Measurements from ENCODE around the gene AKAP9.
"Not testable (repeated sequence)": the region's sequence is repeated elsewhere in the genome, so short reads cannot be mapped to it uniquely, and the experiment has no call there.

AKAP9 gene

GRCh38 chr7:91959023-91959422 lies 18.4 kb downstream of the AKAP9 start:
- Histone ChIP-seq H3K4ac (ENCODE audit: low read depth, low read length) (no peak overlapping the region), H2BK5ac (ENCODE audit: low read length) (no peak overlapping the region), H3K27ac (ENCODE audit: low read depth, low read length) (no peak overlapping the region), H2AK5ac (ENCODE audit: low read length) (no peak overlapping the region), H4K8ac (ENCODE audit: low read depth, low read length) (no peak overlapping the region), H2BK15ac (replicated peaks; ENCODE audit: low read depth) (no peak overlapping the region), H3K4me2 (ENCODE audit: low read length) (no peak overlapping the region), H3K9ac (ENCODE audit: low read length) (no peak overlapping the region), H3K79me1 (ENCODE audit: low read length) (no peaks in the 10 kb centered on the region), H3K4me3 (ENCODE audit: low read length) (no peak overlapping the region), H3K56ac (ENCODE audit: low read length) (no peak overlapping the region), H3K27me3 (ENCODE audit: insufficient read depth, low read length, poor library complexity) (no peaks in the 10 kb centered on the region), H4K5ac (ENCODE audit: low read length) (no peak overlapping the region), H3K23ac (ENCODE audit: low read length) (no peak overlapping the region), H3K4me1 (ENCODE audit: control insufficient read depth, low read depth, low read length) (no peaks in the 10 kb centered on the region), H3K79me2 (ENCODE audit: control insufficient read depth, insufficient read depth, low read length) (peaks cover 2% of the 10 kb centered on the region), H3K18ac (ENCODE audit: low read length) (no peak overlapping the region), H3K36me3 (ENCODE audit: control insufficient read depth, insufficient read depth, low read length) (no peaks in the 10 kb centered on the region), H2BK120ac (ENCODE audit: low read depth, low read length) (no peak overlapping the region)
- WGBS (ENCODE audit: extremely low coverage, insufficient coverage, low lambda C conversion rate) = no CpG with 5 or more reads among the region's 5 CpGs
- no peak for DNase-seq

GRCh38 chr7:91961816-91962215 lies 21.2 kb downstream of the AKAP9 start:
- Histone ChIP-seq H2BK15ac (replicated peaks; ENCODE audit: low read depth) (no peak overlapping the region), H3K4me2 (ENCODE audit: low read length) (no peak overlapping the region), H3K36me3 (ENCODE audit: control insufficient read depth, insufficient read depth, low read length) (no peaks in the 10 kb centered on the region), H3K18ac (ENCODE audit: low read length) (no peak overlapping the region), H3K4ac (ENCODE audit: low read depth, low read length) (no peak overlapping the region), H3K27ac (ENCODE audit: low read depth, low read length) (no peak overlapping the region), H2BK120ac (ENCODE audit: low read depth, low read length) (no peak overlapping the region), H3K79me2 (ENCODE audit: control insufficient read depth, insufficient read depth, low read length) (peaks cover 4% of the 10 kb centered on the region), H3K4me1 (ENCODE audit: control insufficient read depth, low read depth, low read length) (no peaks in the 10 kb centered on the region), H3K56ac (ENCODE audit: low read length) (no peak overlapping the region), H4K5ac (ENCODE audit: low read length) (no peak overlapping the region), H3K79me1 (ENCODE audit: low read length) (peaks cover 1% of the 10 kb centered on the region), H3K23ac (ENCODE audit: low read length) (no peak overlapping the region), H4K8ac (ENCODE audit: low read depth, low read length) (no peak overlapping the region), H3K9ac (ENCODE audit: low read length) (no peak overlapping the region), H3K4me3 (ENCODE audit: low read length) (no peak overlapping the region), H2AK5ac (ENCODE audit: low read length) (no peak overlapping the region), H2BK5ac (ENCODE audit: low read length) (no peak overlapping the region), H3K27me3 (ENCODE audit: insufficient read depth, low read length, poor library complexity) (no peaks in the 10 kb centered on the region)
- DNase-seq = no peak
- WGBS (ENCODE audit: extremely low coverage, insufficient coverage, low lambda C conversion rate) = no CpG with 5 or more reads among the region's 2 CpGs

- Histone ChIP-seq H3K9ac (ENCODE audit: low read length) (no peak overlapping the region), H2BK5ac (ENCODE audit: low read length) (no peak overlapping the region), H3K27me3 (ENCODE audit: insufficient read depth, low read length, poor library complexity) (no peaks in the 10 kb centered on the region), H3K79me2 (ENCODE audit: control insufficient read depth, insufficient read depth, low read length) (peaks cover 4% of the 10 kb centered on the region), H3K18ac (ENCODE audit: low read length) (no peak overlapping the region), H3K27ac (ENCODE audit: low read depth, low read length) (no peak overlapping the region), H4K8ac (ENCODE audit: low read depth, low read length) (no peak overlapping the region), H2BK15ac (replicated peaks; ENCODE audit: low read depth) (no peak overlapping the region), H3K36me3 (ENCODE audit: control insufficient read depth, insufficient read depth, low read length) (no peaks in the 10 kb centered on the region), H3K4me3 (ENCODE audit: low read length) (no peak overlapping the region), H3K4ac (ENCODE audit: low read depth, low read length) (no peak overlapping the region), H3K23ac (ENCODE audit: low read length) (no peak overlapping the region), H2BK120ac (ENCODE audit: low read depth, low read length) (no peak overlapping the region), H2AK5ac (ENCODE audit: low read length) (no peak overlapping the region), H3K4me1 (ENCODE audit: control insufficient read depth, low read depth, low read length) (no peaks in the 10 kb centered on the region), H4K5ac (ENCODE audit: low read length) (no peak overlapping the region), H3K79me1 (ENCODE audit: low read length) (peaks cover 1% of the 10 kb centered on the region), H3K56ac (ENCODE audit: low read length) (no peak overlapping the region), H3K4me2 (ENCODE audit: low read length) (no peak overlapping the region)
- DNase-seq = no peak
- no CpG with 5 or more reads among the region's 3 CpGs for WGBS (ENCODE audit: extremely low coverage, insufficient coverage, low lambda C conversion rate)
These were observed 21.8 kb downstream of the AKAP9 start for GRCh38 chr7:91962419-91962818.

- not testable (repeated sequence) for H3K4me3 ChIP-seq (ENCODE audit: low read length); H2BK120ac ChIP-seq (ENCODE audit: low read depth, low read length); H3K79me1 ChIP-seq (ENCODE audit: low read length); H3K9ac ChIP-seq (ENCODE audit: low read length); H3K18ac ChIP-seq (ENCODE audit: low read length); H3K23ac ChIP-seq (ENCODE audit: low read length); H3K4me2 ChIP-seq (ENCODE audit: low read length); DNase-seq; H3K4me1 ChIP-seq (ENCODE audit: control insufficient read depth, low read depth, low read length); H3K79me2 ChIP-seq (ENCODE audit: control insufficient read depth, insufficient read depth, low read length); H2BK5ac ChIP-seq (ENCODE audit: low read length); H4K5ac ChIP-seq (ENCODE audit: low read length); H3K4ac ChIP-seq (ENCODE audit: low read depth, low read length); H2BK15ac ChIP-seq (replicated peaks; ENCODE audit: low read depth); H3K27ac ChIP-seq (ENCODE audit: low read depth, low read length); H3K36me3 ChIP-seq (ENCODE audit: control insufficient read depth, insufficient read depth, low read length); H2AK5ac ChIP-seq (ENCODE audit: low read length); H3K56ac ChIP-seq (ENCODE audit: low read length); H4K8ac ChIP-seq (ENCODE audit: low read depth, low read length); H3K27me3 ChIP-seq (ENCODE audit: insufficient read depth, low read length, poor library complexity)
- no CpG with 5 or more reads among the region's 2 CpGs for WGBS (ENCODE audit: extremely low coverage, insufficient coverage, low lambda C conversion rate)
These were observed 26.9 kb downstream of the AKAP9 start for GRCh38 chr7:91967513-91967912.

GRCh38 chr7:91973639-91974038 lies 33.0 kb downstream of the AKAP9 start:
- no peak overlapping the region for H3K27ac ChIP-seq (ENCODE audit: low read depth, low read length)
- no peak overlapping the region for H3K23ac ChIP-seq (ENCODE audit: low read length)
- DNase-seq = no peak
- no peak overlapping the region for H3K4me3 ChIP-seq (ENCODE audit: low read length)
- no peak overlapping the region for H4K5ac ChIP-seq (ENCODE audit: low read length)
- no peak overlapping the region for H3K56ac ChIP-seq (ENCODE audit: low read length)
- no peaks in the 10 kb centered on the region for H3K27me3 ChIP-seq (ENCODE audit: insufficient read depth, low read length, poor library complexity)
- H3K36me3 ChIP-seq (ENCODE audit: control insufficient read depth, insufficient read depth, low read length) = no peaks in the 10 kb centered on the region
- no peak overlapping the region for H2BK120ac ChIP-seq (ENCODE audit: low read depth, low read length)
- H4K8ac ChIP-seq (ENCODE audit: low read depth, low read length) = no peak overlapping the region
- peaks cover 3% of the 10 kb centered on the region for H3K79me2 ChIP-seq (ENCODE audit: control insufficient read depth, insufficient read depth, low read length)
- no peaks in the 10 kb centered on the region for H3K4me1 ChIP-seq (ENCODE audit: control insufficient read depth, low read depth, low read length)
- WGBS (ENCODE audit: extremely low coverage, insufficient coverage, low lambda C conversion rate) = no CpG with 5 or more reads among the region's 5 CpGs
- no peak overlapping the region for H2BK5ac ChIP-seq (ENCODE audit: low read length)
- no peak overlapping the region for H3K4me2 ChIP-seq (ENCODE audit: low read length)
- no peak overlapping the region for H3K18ac ChIP-seq (ENCODE audit: low read length)
- H2AK5ac ChIP-seq (ENCODE audit: low read length) = no peak overlapping the region
- no peak overlapping the region for H2BK15ac ChIP-seq (replicated peaks; ENCODE audit: low read depth)
- H3K79me1 ChIP-seq (ENCODE audit: low read length) = peaks cover 4% of the 10 kb centered on the region
- H3K4ac ChIP-seq (ENCODE audit: low read depth, low read length) = no peak overlapping the region
- H3K9ac ChIP-seq (ENCODE audit: low read length) = no peak overlapping the region

GRCh38 chr7:91974066-91974465 lies 33.4 kb downstream of the AKAP9 start:
- Histone ChIP-seq H3K36me3 (ENCODE audit: control insufficient read depth, insufficient read depth, low read length) (no peaks in the 10 kb centered on the region), H3K79me2 (ENCODE audit: control insufficient read depth, insufficient read depth, low read length) (no peaks in the 10 kb centered on the region), H3K27ac (ENCODE audit: low read depth, low read length) (no peak overlapping the region), H3K4ac (ENCODE audit: low read depth, low read length) (no peak overlapping the region), H3K79me1 (ENCODE audit: low read length) (peaks cover 4% of the 10 kb centered on the region), H4K5ac (ENCODE audit: low read length) (no peak overlapping the region), H2BK5ac (ENCODE audit: low read length) (no peak overlapping the region), H3K9ac (ENCODE audit: low read length) (no peak overlapping the region), H3K18ac (ENCODE audit: low read length) (no peak overlapping the region), H3K27me3 (ENCODE audit: insufficient read depth, low read length, poor library complexity) (no peaks in the 10 kb centered on the region), H2AK5ac (ENCODE audit: low read length) (no peak overlapping the region), H3K56ac (ENCODE audit: low read length) (no peak overlapping the region), H3K4me3 (ENCODE audit: low read length) (no peak overlapping the region), H3K23ac (ENCODE audit: low read length) (no peak overlapping the region), H2BK120ac (ENCODE audit: low read depth, low read length) (no peak overlapping the region), H3K4me2 (ENCODE audit: low read length) (no peak overlapping the region), H2BK15ac (replicated peaks; ENCODE audit: low read depth) (no peak overlapping the region), H3K4me1 (ENCODE audit: control insufficient read depth, low read depth, low read length) (no peaks in the 10 kb centered on the region), H4K8ac (ENCODE audit: low read depth, low read length) (no peak overlapping the region)
- DNase-seq = no peak

Data from mesendoderm (in vitro differentiated cells).